HepG2 (cell line): ENCODE measurements around the gene OSGIN1. TPM values are rescaled to one million over a fixed set of nuclear protein-coding genes. Genes with fewer than 3 reads are reported as not detected.
A peak's percentile ranks its signal among the peaks of the same experiment; 100 is the strongest.

Experiments
- AKAP8 ChIP-seq: sonication (generic); formaldehyde crosslinking; IDR thresholded peaks from 2 replicates; pipeline ENCODE4 v1.5.1; 2020; ENCODE audit warnings: mild to moderate bottlenecking, missing genetic modification reagents
- ATRX ChIP-seq: sonication (generic); formaldehyde crosslinking; IDR thresholded peaks from 2 replicates; pipeline ENCODE4 v1.4.0; 2020; ENCODE audit warnings: missing genetic modification reagents, borderline replicate concordance
- FOXK2 ChIP-seq: fragments of 450-650 bp; IDR thresholded peaks from 2 replicates; pipeline ENCODE4 v1.6.1; 2016
- GMEB2 ChIP-seq: IDR thresholded peaks from 2 replicates; pipeline ENCODE4 v1.6.1; 2016; ENCODE audit warnings: missing biosample characterization, missing genetic modification reagents, low read depth
- NFE2L1 ChIP-seq: sonication (generic); formaldehyde crosslinking; IDR thresholded peaks from 2 replicates; pipeline ENCODE4 v1.4.0; 2020; ENCODE audit warnings: missing genetic modification reagents, mild to moderate bottlenecking, borderline replicate concordance
- RXRB ChIP-seq: IDR thresholded peaks from 2 replicates; pipeline ENCODE4 v1.6.1; 2016; ENCODE audit warnings: borderline replicate concordance, missing genetic modification reagents, missing compliant biosample characterization
- SIX1 ChIP-seq: sonication (generic); formaldehyde crosslinking; IDR thresholded peaks from 2 replicates; pipeline ENCODE4 v1.4.0; 2020; ENCODE audit warnings: missing genetic modification reagents, borderline replicate concordance
- SSRP1 ChIP-seq: IDR thresholded peaks from 2 replicates; pipeline ENCODE4 v1.6.1; 2016; ENCODE audit warnings: control low read depth
- TRAFD1 ChIP-seq: sonication (generic); formaldehyde crosslinking; IDR thresholded peaks from 2 replicates; pipeline ENCODE4 v1.5.1; 2020; ENCODE audit warnings: missing genetic modification reagents, mild to moderate bottlenecking, borderline replicate concordance
- ZFP37 ChIP-seq: sonication (generic); formaldehyde crosslinking; IDR thresholded peaks from 2 replicates; pipeline ENCODE4 v1.4.0; 2020; ENCODE audit warnings: missing genetic modification reagents, borderline replicate concordance
- ZNF180 ChIP-seq: sonication (generic); formaldehyde crosslinking; IDR thresholded peaks from 2 replicates; pipeline ENCODE4 v1.4.0; 2020; ENCODE audit warnings: low read depth, missing genetic modification reagents, borderline replicate concordance
- ZNF550 ChIP-seq: sonication (generic); formaldehyde crosslinking; IDR thresholded peaks from 2 replicates; pipeline ENCODE4 v1.4.0; 2020; ENCODE audit warnings: mild to moderate bottlenecking, missing genetic modification reagents, borderline replicate concordance
- ZNF567 ChIP-seq: sonication (generic); formaldehyde crosslinking; IDR thresholded peaks from 2 replicates; pipeline ENCODE4 v1.8.1; 2023; ENCODE audit warnings: mild to moderate bottlenecking, missing genetic modification reagents, borderline replicate concordance
- ZNF773 ChIP-seq: sonication (generic); formaldehyde crosslinking; IDR thresholded peaks from 2 replicates; pipeline ENCODE4 v1.4.0; 2020; ENCODE audit warnings: missing genetic modification reagents, borderline replicate concordance
- polyA plus RNA-seq, 8 experiments: library from polyadenylated mRNA; depleted of rRNA in 3 of 8; stranded (reverse) in 7 of 8; unstranded in 1 of 8; fragments of >200 nt; fragmentation: Illumina TruSeq in 4 of 8; extraction: Trizol in 4 of 8; gene quantifications; 2 replicates each; pipeline versions ENCODE4 v1.2.1 to v1.2.3, GENCODE V29; 2011 to 2016; ENCODE audit warnings: low read depth in 4 of 8, missing spikeins in 1 of 8, mixed read lengths in 1 of 8; ENCODE audit not compliant: insufficient read depth in 1 of 8
- total RNA-seq, 5 experiments: library from RNA; depleted of rRNA; stranded (reverse); fragments of >200 nt; fragmentation: Illumina TruSeq; extraction: Trizol; gene quantifications; 2 replicates each; pipeline ENCODE4 v1.2.3, GENCODE V29; 2016; ENCODE audit warnings: low read depth in 1 of 5
- TF ChIP-seq, protein P1 (sequence below): IDR thresholded peaks from 2 replicates; pipeline ENCODE4 v1.6.1; 2016; ENCODE audit warnings: missing compliant biosample characterization, missing genetic modification reagents, borderline replicate concordance
- TF ChIP-seq, protein P2 (sequence below): IDR thresholded peaks from 2 replicates; pipeline ENCODE4 v1.6.1; 2016; ENCODE audit warnings: missing genetic modification reagents, missing compliant biosample characterization
- TF ChIP-seq, protein P3 (sequence below): sonication (generic); formaldehyde crosslinking; IDR thresholded peaks from 2 replicates; pipeline ENCODE4 v1.4.0; 2020; ENCODE audit warnings: missing genetic modification reagents, mild to moderate bottlenecking, borderline replicate concordance
- TF ChIP-seq, protein P4 (sequence below): sonication (generic); formaldehyde crosslinking; IDR thresholded peaks from 2 replicates; pipeline ENCODE4 v1.5.1; 2020; ENCODE audit warnings: mild to moderate bottlenecking, missing genetic modification reagents, moderate library complexity

OSGIN1 gene
- total and polyA plus RNA-seq, 2 of the 13 experiments (the other 11 are each of a cell fraction or from before 2014, with no cell fraction given) = 20.5 to 27.1 TPM

GRCh38 chr16:83956336-83957289, 3.6 kb downstream of the OSGIN1 start (continued):
- TF ChIP-seq, protein P1, sequence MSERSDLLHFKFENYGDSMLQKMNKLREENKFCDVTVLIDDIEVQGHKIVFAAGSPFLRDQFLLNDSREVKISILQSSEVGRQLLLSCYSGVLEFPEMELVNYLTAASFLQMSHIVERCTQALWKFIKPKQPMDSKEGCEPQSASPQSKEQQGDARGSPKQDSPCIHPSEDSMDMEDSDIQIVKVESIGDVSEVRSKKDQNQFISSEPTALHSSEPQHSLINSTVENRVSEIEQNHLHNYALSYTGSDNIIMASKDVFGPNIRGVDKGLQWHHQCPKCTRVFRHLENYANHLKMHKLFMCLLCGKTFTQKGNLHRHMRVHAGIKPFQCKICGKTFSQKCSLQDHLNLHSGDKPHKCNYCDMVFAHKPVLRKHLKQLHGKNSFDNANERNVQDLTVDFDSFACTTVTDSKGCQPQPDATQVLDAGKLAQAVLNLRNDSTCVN = no peak
- TF ChIP-seq SSRP1 (CRISPR knock-in tag) (no peak), ZNF180 (CRISPR knock-in tag) (no peak), ZFP37 (CRISPR knock-in tag) (no peak), GMEB2 (CRISPR knock-in tag) (no peak), RXRB (CRISPR knock-in tag) (no peak), ZNF567 (CRISPR knock-in tag) (peak; percentile 54; the same call in 1 of the 2 replicates), ZNF550 (CRISPR knock-in tag) (no peak), ZNF773 (CRISPR knock-in tag) (no peak), NFE2L1 (CRISPR knock-in tag) (no peak), ATRX (CRISPR knock-in tag) (no peak), TRAFD1 (CRISPR knock-in tag) (no peak), AKAP8 (CRISPR knock-in tag) (no peak), FOXK2 (no peak), SIX1 (no peak)
- TF ChIP-seq, protein P2, sequence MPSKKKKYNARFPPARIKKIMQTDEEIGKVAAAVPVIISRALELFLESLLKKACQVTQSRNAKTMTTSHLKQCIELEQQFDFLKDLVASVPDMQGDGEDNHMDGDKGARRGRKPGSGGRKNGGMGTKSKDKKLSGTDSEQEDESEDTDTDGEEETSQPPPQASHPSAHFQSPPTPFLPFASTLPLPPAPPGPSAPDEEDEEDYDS (CRISPR knock-in tag) = no peak
- TF ChIP-seq, protein P3, sequence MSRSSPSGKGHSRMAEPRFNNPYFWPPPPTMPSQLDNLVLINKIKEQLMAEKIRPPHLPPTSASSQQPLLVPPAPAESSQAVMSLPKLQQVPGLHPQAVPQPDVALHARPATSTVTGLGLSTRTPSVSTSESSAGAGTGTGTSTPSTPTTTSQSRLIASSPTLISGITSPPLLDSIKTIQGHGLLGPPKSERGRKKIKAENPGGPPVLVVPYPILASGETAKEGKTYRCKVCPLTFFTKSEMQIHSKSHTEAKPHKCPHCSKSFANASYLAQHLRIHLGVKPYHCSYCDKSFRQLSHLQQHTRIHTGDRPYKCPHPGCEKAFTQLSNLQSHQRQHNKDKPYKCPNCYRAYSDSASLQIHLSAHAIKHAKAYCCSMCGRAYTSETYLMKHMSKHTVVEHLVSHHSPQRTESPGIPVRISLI = no peak
- TF ChIP-seq, protein P4, sequence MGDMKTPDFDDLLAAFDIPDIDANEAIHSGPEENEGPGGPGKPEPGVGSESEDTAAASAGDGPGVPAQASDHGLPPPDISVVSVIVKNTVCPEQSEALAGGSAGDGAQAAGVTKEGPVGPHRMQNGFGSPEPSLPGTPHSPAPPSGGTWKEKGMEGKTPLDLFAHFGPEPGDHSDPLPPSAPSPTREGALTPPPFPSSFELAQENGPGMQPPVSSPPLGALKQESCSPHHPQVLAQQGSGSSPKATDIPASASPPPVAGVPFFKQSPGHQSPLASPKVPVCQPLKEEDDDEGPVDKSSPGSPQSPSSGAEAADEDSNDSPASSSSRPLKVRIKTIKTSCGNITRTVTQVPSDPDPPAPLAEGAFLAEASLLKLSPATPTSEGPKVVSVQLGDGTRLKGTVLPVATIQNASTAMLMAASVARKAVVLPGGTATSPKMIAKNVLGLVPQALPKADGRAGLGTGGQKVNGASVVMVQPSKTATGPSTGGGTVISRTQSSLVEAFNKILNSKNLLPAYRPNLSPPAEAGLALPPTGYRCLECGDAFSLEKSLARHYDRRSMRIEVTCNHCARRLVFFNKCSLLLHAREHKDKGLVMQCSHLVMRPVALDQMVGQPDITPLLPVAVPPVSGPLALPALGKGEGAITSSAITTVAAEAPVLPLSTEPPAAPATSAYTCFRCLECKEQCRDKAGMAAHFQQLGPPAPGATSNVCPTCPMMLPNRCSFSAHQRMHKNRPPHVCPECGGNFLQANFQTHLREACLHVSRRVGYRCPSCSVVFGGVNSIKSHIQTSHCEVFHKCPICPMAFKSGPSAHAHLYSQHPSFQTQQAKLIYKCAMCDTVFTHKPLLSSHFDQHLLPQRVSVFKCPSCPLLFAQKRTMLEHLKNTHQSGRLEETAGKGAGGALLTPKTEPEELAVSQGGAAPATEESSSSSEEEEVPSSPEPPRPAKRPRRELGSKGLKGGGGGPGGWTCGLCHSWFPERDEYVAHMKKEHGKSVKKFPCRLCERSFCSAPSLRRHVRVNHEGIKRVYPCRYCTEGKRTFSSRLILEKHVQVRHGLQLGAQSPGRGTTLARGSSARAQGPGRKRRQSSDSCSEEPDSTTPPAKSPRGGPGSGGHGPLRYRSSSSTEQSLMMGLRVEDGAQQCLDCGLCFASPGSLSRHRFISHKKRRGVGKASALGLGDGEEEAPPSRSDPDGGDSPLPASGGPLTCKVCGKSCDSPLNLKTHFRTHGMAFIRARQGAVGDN (CRISPR knock-in tag) = peak; percentile 55
